AG04450 (cell line): ENCODE measurements around the gene WNT4. TPM values are rescaled to one million over a fixed set of nuclear protein-coding genes. Genes with fewer than 3 reads are reported as not detected.

ENCODE experiments used
- CTCF ChIA-PET: fragments of 300-600, 350-600 bp; formaldehyde crosslinking; extraction: SDS; loops from one replicate; lab custom pipeline; 2022; ENCODE audit warnings: antibody characterized with exemption, inconsistent platforms; lab: Charles Lee
- POLR2A ChIA-PET: fragments of 350-600 bp; formaldehyde crosslinking; extraction: SDS; loops from one replicate; lab custom pipeline; 2021; ENCODE audit warnings: antibody characterized with exemption, inconsistent platforms; lab: Yijun Ruan, JAX
- DNase-seq: peaks from one replicate; pipeline ENCODE4 v3.0.0-alpha.2; 2011; ENCODE audit warnings: low read depth, low spot score
- H3K27ac ChIP-seq: one replicate; pipeline ENCODE4 v1.5.1; 2012; ENCODE audit warnings: low read depth, low read length, control low read depth
- H3K27me3 ChIP-seq: one replicate; pipeline ENCODE4 v1.6.0; 2012; ENCODE audit warnings: low read length; ENCODE audit not compliant: control insufficient read depth, insufficient read depth
- H3K4me3 ChIP-seq: 2 replicates; pipeline ENCODE4 v1.5.1; 2011; ENCODE audit warnings: mild to moderate bottlenecking, low read depth, low read length, control low read depth
- H3K9me3 ChIP-seq: 2 replicates; pipeline ENCODE4 v1.5.1; 2012; ENCODE audit warnings: low read length; ENCODE audit not compliant: control insufficient read depth, insufficient read depth
- polyA plus RNA-seq: library from polyadenylated mRNA; depleted of rRNA; stranded (reverse); fragments of >200 nt; gene quantifications from 2 replicates; pipeline ENCODE4 v1.2.3, GENCODE V29; 2011
- TF ChIP-seq, protein P1 (sequence below): IDR thresholded peaks from 2 replicates; pipeline ENCODE4 v1.5.1; 2011; ENCODE audit warnings: low read depth, low read length, control low read depth, inconsistent platforms

Gene WNT4
- polyA plus RNA-seq, 1 experiment, result not detected

DNA sequence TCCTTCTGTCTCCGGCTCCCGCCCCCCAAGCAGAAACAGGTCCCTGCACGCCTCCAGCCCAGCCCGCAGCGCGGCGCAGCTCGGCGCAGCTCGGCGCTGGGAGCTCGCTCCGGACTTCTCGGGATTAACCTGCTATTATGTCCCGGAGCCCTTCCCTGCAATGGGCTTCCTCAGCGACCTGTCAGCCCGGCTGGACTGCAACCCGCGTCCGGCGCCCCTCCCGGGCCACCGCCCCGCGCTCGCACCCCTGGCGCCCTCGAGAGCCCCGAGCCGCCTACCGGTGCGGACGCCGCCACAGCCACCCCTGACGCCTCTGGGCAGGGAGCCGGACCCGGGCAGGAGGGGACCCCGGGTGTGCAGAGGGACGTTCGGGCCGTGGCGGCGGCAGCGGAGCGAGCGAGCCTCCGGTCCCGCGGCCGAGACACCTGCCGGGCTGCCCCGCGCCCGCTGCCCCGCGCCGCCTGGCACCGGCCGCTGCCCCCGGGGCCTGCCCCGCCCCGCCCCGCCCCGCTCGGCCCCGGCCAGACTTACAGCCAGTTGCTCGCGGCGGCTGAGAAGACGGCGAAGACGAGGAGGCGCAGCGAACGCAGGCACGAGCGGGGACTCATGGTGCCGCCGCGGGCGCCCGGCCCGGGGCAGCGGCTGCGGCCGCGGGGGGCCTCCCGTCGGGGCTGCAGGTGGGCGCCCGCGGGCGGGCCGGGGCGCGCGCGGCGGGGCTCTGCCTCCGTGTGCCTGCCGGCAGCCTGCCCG is 407 bp downstream of the WNT4 start:
- no peaks in the 10 kb centered on the region; the same call in 1 of the 2 replicates for H3K9me3 ChIP-seq
- TF ChIP-seq, protein P1, sequence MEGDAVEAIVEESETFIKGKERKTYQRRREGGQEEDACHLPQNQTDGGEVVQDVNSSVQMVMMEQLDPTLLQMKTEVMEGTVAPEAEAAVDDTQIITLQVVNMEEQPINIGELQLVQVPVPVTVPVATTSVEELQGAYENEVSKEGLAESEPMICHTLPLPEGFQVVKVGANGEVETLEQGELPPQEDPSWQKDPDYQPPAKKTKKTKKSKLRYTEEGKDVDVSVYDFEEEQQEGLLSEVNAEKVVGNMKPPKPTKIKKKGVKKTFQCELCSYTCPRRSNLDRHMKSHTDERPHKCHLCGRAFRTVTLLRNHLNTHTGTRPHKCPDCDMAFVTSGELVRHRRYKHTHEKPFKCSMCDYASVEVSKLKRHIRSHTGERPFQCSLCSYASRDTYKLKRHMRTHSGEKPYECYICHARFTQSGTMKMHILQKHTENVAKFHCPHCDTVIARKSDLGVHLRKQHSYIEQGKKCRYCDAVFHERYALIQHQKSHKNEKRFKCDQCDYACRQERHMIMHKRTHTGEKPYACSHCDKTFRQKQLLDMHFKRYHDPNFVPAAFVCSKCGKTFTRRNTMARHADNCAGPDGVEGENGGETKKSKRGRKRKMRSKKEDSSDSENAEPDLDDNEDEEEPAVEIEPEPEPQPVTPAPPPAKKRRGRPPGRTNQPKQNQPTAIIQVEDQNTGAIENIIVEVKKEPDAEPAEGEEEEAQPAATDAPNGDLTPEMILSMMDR, result no peak
- ChIA-PET CTCF (interaction anchor here (0.8 kb wide), 1 partner anchor 10 kb away, joined by 3 read pairs; no protein-coding TSS in a partner anchor), POLR2A (no interaction called here)
- H3K4me3 ChIP-seq, result no peak overlapping the region; the same call in 1 of the 2 replicates
- DNase-seq, result no peak
- H3K27me3 ChIP-seq, result peaks cover 63% of the 10 kb centered on the region
- H3K27ac ChIP-seq, result no peak overlapping the region

DNA sequence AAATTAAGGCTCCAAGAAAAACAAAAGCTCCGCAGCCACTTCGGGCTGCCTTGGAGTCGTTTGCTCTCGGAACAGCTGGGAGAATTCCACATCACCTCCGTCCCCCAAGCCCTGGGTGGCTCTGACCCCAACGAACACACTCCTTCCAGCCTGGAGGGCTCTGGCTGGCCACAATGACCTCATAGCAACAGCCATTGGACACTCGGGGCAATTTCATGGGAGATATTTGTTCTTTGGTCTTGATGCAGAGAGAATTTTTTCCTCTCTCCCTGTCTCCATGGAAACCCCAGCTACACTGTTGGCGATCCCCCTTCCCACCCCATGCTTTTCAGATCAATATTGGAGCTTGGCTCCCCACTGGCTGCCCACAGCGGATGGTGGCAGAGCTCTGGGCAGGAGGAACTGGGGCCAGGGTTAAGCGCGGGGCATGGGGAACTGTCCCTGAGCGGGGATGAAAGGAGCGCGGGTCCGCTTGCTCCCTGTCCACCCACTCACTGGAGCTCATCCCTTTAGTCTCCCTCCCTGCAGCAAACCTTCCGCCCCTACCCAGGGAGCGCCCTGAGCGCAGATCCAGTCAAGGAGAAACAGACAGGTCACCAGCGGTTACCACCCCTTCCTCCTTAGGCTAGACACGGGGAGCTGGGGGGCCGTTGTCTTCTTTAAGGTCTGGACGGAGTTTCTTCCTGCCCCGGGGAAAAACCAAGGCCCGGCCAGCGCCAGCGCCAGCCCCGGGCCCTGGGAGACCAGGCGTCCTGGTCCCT is 1.2 kb downstream of the WNT4 start:
- TF ChIP-seq, protein P1, result no peak
- Histone ChIP-seq H3K27ac (no peak overlapping the region), H3K9me3 (no peaks in the 10 kb centered on the region; the same call in 1 of the 2 replicates), H3K27me3 (peaks cover 59% of the 10 kb centered on the region), H3K4me3 (no peak overlapping the region)
- CTCF ChIA-PET, result interaction anchor here (0.5 to 0.8 kb wide), 2 partner anchors 9 to 34 kb away, joined by 3 read pairs; no protein-coding TSS in a partner anchor
- POLR2A ChIA-PET, result no interaction called here
- DNase-seq, result no peak

- ChIA-PET CTCF (no interaction called here), POLR2A (no interaction called here)
- H3K27ac ChIP-seq, result no peak overlapping the region
- peaks cover 57% of the 10 kb centered on the region for H3K27me3 ChIP-seq
- no peaks in the 10 kb centered on the region; the same call in 1 of the 2 replicates for H3K9me3 ChIP-seq
- TF ChIP-seq, protein P1, result no peak
- DNase-seq, result no peak
- no peak overlapping the region for H3K4me3 ChIP-seq
Measured at GRCh38 chr1:22140694-22141093, 2.2 kb downstream of the WNT4 start.

DNA sequence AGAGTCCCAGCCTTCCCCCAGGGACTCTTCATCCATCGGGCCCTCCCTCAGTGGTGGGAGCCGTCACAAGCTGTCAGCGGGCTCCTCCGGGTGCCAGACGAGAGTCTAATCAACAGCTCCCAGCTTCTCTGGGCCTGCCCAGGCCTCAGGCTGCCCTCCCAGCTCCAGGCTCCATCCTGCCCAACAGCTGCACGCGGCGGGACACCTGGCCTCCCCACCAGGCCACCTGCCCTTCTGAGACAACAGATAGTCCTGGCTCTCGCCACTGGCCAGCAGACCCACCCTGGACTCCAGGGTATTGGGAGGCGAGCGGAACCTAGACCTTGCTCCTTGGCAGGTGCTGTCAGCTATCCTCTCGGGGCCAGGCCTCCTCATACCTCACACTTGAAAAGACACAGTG is 3.1 kb downstream of the WNT4 start:
- no peak overlapping the region for H3K27ac ChIP-seq
- H3K27me3 ChIP-seq, result peaks cover 56% of the 10 kb centered on the region
- H3K4me3 ChIP-seq, result no peak overlapping the region
- no peaks in the 10 kb centered on the region; the same call in 1 of the 2 replicates for H3K9me3 ChIP-seq
- POLR2A ChIA-PET, result no interaction called here
- CTCF ChIA-PET, result no interaction called here
- TF ChIP-seq, protein P1, result no peak
- DNase-seq, result no peak
